ENCODE data around the gene USP3. TPM values are rescaled to one million over a fixed set of nuclear protein-coding genes. Genes with fewer than 3 reads are reported as not detected.

USP3 gene
- total and polyA plus RNA-seq, 2 of the 13 experiments (the other 11 are each of a cell fraction or from before 2014, with no cell fraction given): 14.3 to 61.2 TPM

- TF ChIP-seq ZBTB34 (CRISPR knock-in tag; IDR thresholded peaks at IDR 0.05): no peak
- no peak for TF ChIP-seq HNF4A (CRISPR knock-in tag; IDR thresholded peaks at IDR 0.05)
- TF ChIP-seq ZHX1 (CRISPR knock-in tag; IDR thresholded peaks at IDR 0.05; ENCODE audit: low read depth): no peak
- no peak for TF ChIP-seq ZBTB3 (CRISPR knock-in tag; IDR thresholded peaks at IDR 0.05; ENCODE audit: borderline replicate concordance, low read depth)
- TF ChIP-seq SNRNP70 (IDR thresholded peaks at IDR 0.05; ENCODE audit: low read depth, low read length): no peak
- peak; percentile 66; the same call in 1 of the 2 replicates for TF ChIP-seq MIER3 (CRISPR knock-in tag; IDR thresholded peaks at IDR 0.05; ENCODE audit: borderline replicate concordance)
- peak; percentile 75; the same call in 1 of the 2 replicates for TF ChIP-seq KMT2B (CRISPR knock-in tag; IDR thresholded peaks at IDR 0.05)
- TF ChIP-seq NFE2L2 (IDR thresholded peaks at IDR 0.05; ENCODE audit: low read length): no peak
- no peak for TF ChIP-seq ZBTB10 (CRISPR knock-in tag; IDR thresholded peaks at IDR 0.05; ENCODE audit: borderline replicate concordance)
- no peak for TF ChIP-seq KDM1A (CRISPR knock-in tag; IDR thresholded peaks at IDR 0.05)
- TF ChIP-seq ZNF263 (CRISPR knock-in tag; IDR thresholded peaks at IDR 0.05): no peak
- no peak for TF ChIP-seq ZNF652 (CRISPR knock-in tag; IDR thresholded peaks at IDR 0.05; ENCODE audit: borderline replicate concordance, low read depth)
- TF ChIP-seq ETV6 (CRISPR knock-in tag; conservative IDR thresholded peaks at IDR 0.05): no peak
- no peak for TF ChIP-seq ZNF362 (CRISPR knock-in tag; IDR thresholded peaks at IDR 0.05; ENCODE audit: borderline replicate concordance)
- TF ChIP-seq ZKSCAN5 (CRISPR knock-in tag; IDR thresholded peaks at IDR 0.05): no peak
- no peak for TF ChIP-seq UBTF (CRISPR knock-in tag; IDR thresholded peaks at IDR 0.05)
- TF ChIP-seq NPAS2 (CRISPR knock-in tag; IDR thresholded peaks at IDR 0.05; ENCODE audit: borderline replicate concordance): no peak
- TF ChIP-seq ZNF589 (CRISPR knock-in tag; conservative IDR thresholded peaks at IDR 0.05): no peak
Observed at GRCh38 chr15:63466378-63467192, 37.8 kb upstream of the USP3 start (continued).

Measured in HepG2 (cell line).